Smooth muscle cell (in vitro differentiated cells): ENCODE measurements around the gene CHDH. TPM values are rescaled to one million over a fixed set of nuclear protein-coding genes. Genes with fewer than 3 reads are reported as not detected.

ENCODE experiments used
- DNase-seq: peaks from one replicate; lab custom pipeline; 2025; ENCODE audit not compliant: unreplicated experiment; lab: John Stamatoyannopoulos, UW
- H2AFZ ChIP-seq: fragments of 200-600 bp; sonication (generic); 2 replicates; pipeline ENCODE4 v1.6.0; 2016; ENCODE audit warnings: antibody characterized with exemption, low read depth, mild to moderate bottlenecking
- H3F3A ChIP-seq: fragments of 200-600 bp; sonication (generic); 2 replicates; pipeline ENCODE4 v1.6.0; 2017; ENCODE audit warnings: antibody characterized with exemption, low read depth
- H3K27ac ChIP-seq: fragments of 200-600 bp; sonication (generic); 2 replicates; pipeline ENCODE4 v1.5.1; 2016; ENCODE audit warnings: low read depth, mild to moderate bottlenecking
- H3K27me3 ChIP-seq: fragments of 200-600 bp; sonication (generic); 2 replicates; pipeline ENCODE4 v1.6.1; 2016; ENCODE audit warnings: low read depth, mild to moderate bottlenecking
- H3K36me3 ChIP-seq: fragments of 200-600 bp; sonication (generic); 2 replicates; pipeline ENCODE4 v1.5.1; 2016; ENCODE audit warnings: low read depth
- H3K4me1 ChIP-seq: fragments of 200-600 bp; sonication (generic); 2 replicates; pipeline ENCODE4 v1.5.1; 2016; ENCODE audit warnings: low read depth
- H3K4me2 ChIP-seq: fragments of 200-600 bp; sonication (generic); 2 replicates; pipeline ENCODE4 v1.6.0; 2016; ENCODE audit warnings: mild to moderate bottlenecking
- H3K4me3 ChIP-seq: fragments of 200-600 bp; sonication (generic); 2 replicates; pipeline ENCODE4 v1.5.1; 2016; ENCODE audit warnings: mild to moderate bottlenecking
- H3K79me2 ChIP-seq: fragments of 200-600 bp; sonication (generic); 2 replicates; pipeline ENCODE4 v1.6.0; 2016; ENCODE audit warnings: low read depth, mild to moderate bottlenecking
- H3K9ac ChIP-seq: fragments of 200-600 bp; sonication (generic); 2 replicates; pipeline ENCODE4 v1.6.0; 2016; ENCODE audit warnings: low read depth
- H3K9me3 ChIP-seq: fragments of 200-600 bp; sonication (generic); replicated peaks from 2 replicates; pipeline ENCODE4 v1.5.1; 2016; ENCODE audit warnings: low read depth
- H4K20me1 ChIP-seq: fragments of 200-600 bp; sonication (generic); 2 replicates; pipeline ENCODE4 v1.6.0; 2016; ENCODE audit warnings: low read depth
- WGBS: methylation state at CpG from one replicate; pipeline ENCODE4 v1.1.7; 2016; ENCODE audit warnings: low lambda C conversion rate; 5-methylcytosine and 5-hydroxymethylcytosine counted together
- polyA plus RNA-seq: library from polyadenylated mRNA; unstranded; fragments of >200 nt; fragmentation: Nextera tagmentation; extraction: Ambion mirVana; gene quantifications from 2 replicates; pipeline ENCODE4 v1.2.1, GENCODE V29; 2016
- total RNA-seq: library from RNA; depleted of rRNA; stranded (reverse); fragments of >200 nt; gene quantifications from 2 replicates; pipeline ENCODE4 v1.2.3, GENCODE V29; 2014
- TF ChIP-seq, protein P1 (sequence below): fragments of 200-600 bp; sonication (generic); IDR thresholded peaks from 2 replicates; pipeline ENCODE4 v1.5.1; 2017; ENCODE audit warnings: borderline replicate concordance, mild to moderate bottlenecking, antibody characterized with exemption; ENCODE audit not compliant: insufficient read depth, poor library complexity, severe bottlenecking

The CHDH gene
- total and polyA plus RNA-seq, 2 experiments from 2014 or later, result 0.36 to 0.51 TPM

DNA sequence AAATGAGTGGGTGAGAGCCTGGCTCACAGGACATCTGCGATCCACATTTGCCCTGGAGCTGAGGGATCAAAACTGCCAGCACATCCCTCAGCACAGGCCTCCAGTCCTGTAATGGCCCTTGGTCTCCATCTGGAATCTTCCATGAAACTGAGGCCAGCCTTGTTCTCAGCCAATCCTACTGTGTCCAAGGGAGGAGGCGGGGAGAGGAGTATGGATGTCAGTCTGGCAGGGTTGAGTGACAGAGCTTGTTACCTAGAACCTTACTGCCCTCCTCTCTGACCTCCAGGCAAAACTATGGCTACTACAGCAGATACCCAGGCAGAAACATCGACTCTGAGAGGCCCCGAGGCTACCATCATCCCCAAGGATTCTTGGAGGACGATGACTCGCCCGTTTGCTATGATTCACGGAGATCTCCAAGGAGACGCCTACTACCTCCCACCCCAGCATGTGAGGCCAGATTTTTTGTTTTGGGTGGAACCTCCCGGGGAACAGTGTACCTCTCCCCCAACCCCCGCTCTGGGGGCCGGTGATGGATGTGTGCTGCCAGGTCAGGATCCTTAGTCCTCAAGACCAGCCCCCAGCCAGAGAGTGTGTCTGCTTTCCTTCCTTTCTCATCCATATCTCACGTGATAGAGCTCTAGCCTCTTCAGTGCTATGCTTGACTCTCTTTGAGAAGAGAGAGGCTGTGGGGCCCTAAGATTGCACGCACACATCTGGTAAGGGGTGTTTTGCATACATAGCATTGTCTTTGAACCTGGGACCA is 41.3 kb downstream of the CHDH start:
- Histone ChIP-seq H3K27me3 (no peaks in the 10 kb centered on the region), H3K4me1 (peaks cover 5% of the 10 kb centered on the region), H4K20me1 (no peaks in the 10 kb centered on the region), H3K79me2 (no peaks in the 10 kb centered on the region), H2AFZ (peak overlapping the region; percentile 6), H3K4me2 (peak overlapping the region; percentile 44), H3K9ac (peak overlapping the region; percentile 29), H3K36me3 (no peaks in the 10 kb centered on the region), H3K27ac (peak overlapping the region; percentile 48), H3K9me3 (no peaks in the 10 kb centered on the region), H3F3A (no peaks in the 10 kb centered on the region), H3K4me3 (no peak overlapping the region)
- WGBS, result 30% methylated on average over 14 of the region's 14 CpGs
- DNase-seq, result no peak
- TF ChIP-seq, protein P1, sequence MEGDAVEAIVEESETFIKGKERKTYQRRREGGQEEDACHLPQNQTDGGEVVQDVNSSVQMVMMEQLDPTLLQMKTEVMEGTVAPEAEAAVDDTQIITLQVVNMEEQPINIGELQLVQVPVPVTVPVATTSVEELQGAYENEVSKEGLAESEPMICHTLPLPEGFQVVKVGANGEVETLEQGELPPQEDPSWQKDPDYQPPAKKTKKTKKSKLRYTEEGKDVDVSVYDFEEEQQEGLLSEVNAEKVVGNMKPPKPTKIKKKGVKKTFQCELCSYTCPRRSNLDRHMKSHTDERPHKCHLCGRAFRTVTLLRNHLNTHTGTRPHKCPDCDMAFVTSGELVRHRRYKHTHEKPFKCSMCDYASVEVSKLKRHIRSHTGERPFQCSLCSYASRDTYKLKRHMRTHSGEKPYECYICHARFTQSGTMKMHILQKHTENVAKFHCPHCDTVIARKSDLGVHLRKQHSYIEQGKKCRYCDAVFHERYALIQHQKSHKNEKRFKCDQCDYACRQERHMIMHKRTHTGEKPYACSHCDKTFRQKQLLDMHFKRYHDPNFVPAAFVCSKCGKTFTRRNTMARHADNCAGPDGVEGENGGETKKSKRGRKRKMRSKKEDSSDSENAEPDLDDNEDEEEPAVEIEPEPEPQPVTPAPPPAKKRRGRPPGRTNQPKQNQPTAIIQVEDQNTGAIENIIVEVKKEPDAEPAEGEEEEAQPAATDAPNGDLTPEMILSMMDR, result no peak

DNA sequence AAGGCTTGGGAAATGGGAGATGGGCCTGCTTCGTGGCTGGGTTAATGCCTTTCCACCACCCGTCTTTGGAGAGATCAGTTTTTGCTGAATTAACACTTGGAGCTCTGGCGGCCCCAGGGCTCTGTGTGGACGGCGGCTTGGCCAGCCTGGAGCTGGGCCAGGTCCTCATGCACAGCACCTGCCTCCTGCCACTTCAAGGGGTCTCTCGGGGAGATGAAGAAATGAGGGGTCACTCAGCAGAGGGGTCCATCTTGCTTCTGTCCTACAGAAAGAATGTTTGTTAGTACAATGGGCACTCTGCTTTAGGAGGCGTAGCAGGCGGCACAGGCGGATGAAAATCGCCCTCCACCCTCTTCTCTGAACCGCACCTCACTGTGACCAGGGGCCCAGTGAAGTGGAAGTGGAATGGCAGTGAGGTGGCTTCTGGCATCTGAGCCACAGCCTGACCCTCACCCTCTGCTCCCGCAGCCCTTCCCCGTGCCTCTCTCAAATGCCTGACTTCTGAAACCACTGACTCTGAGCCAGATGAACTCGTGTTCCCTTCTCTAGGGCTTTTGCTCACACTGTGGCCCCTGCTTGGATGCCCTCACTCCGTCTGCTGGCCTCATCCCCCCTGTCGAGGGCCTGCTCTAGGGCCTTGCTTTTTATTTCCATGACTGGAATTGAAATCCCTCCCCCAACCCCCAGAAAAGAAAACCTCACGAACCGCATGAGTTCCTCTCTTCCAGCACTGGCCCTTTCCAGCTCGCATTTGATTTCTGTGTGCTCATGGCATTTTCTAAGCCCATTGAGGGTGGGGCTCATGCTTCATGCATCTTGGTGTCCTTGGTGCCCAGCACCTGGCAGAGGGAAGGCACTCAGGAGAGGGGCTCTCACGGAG is 42.2 kb downstream of the CHDH start:
- 85% methylated on average over 20 of the region's 20 CpGs for WGBS
- Histone ChIP-seq H3K36me3 (no peaks in the 10 kb centered on the region), H3K79me2 (no peaks in the 10 kb centered on the region), H3F3A (no peaks in the 10 kb centered on the region), H3K9ac (peak overlapping the region; percentile 29), H4K20me1 (no peaks in the 10 kb centered on the region), H3K9me3 (no peaks in the 10 kb centered on the region), H3K4me3 (no peak overlapping the region), H3K27me3 (no peaks in the 10 kb centered on the region), H2AFZ (peak overlapping the region; percentile 6), H3K4me2 (peak overlapping the region; percentile 44), H3K27ac (peak overlapping the region; percentile 48), H3K4me1 (peaks cover 5% of the 10 kb centered on the region)
- TF ChIP-seq, protein P1, result no peak
- DNase-seq, result no peak

DNA sequence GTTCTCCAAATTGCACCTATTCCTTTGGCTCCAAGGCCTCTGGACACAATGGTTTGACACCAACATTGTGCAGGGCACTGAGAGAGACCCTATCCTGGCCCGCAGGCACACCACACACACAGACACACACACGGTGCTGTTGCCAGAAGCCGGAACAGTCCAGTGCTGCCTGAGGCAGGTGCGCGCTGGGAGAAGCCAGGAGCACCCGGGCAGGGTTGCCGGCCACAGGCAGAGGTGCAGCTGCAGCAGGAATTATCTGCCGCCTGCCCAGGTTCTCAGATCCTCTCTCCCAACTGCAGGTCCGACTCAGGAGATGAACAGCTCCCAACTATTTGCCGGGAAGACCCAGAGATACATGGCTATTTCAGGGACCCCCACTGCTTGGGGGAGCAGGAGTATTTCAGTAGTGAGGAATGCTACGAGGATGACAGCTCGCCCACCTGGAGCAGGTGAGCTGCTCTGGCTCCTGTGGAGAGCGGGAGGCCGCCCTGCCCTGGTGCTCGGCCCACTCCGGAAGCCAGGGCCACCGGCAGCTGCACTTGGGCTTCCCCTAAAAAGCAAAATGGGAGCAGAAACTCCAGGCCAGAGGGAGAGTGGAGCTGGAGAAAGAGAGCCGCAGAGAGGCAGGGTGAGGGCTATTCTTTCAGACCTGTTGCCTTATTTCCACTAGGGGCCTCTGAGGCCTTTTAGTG is 42.9 kb downstream of the CHDH start:
- Histone ChIP-seq H2AFZ (no peak overlapping the region), H3K27me3 (no peaks in the 10 kb centered on the region), H3K27ac (no peak overlapping the region), H3K4me1 (peaks cover 5% of the 10 kb centered on the region), H3K36me3 (no peaks in the 10 kb centered on the region), H3K9ac (no peak overlapping the region), H3F3A (no peaks in the 10 kb centered on the region), H3K9me3 (no peaks in the 10 kb centered on the region), H3K79me2 (no peaks in the 10 kb centered on the region), H4K20me1 (no peaks in the 10 kb centered on the region), H3K4me3 (no peak overlapping the region), H3K4me2 (no peak overlapping the region)
- 95% methylated on average over 18 of the region's 18 CpGs for WGBS
- no peak for DNase-seq
- TF ChIP-seq, protein P1, result no peak
